Right lobe of liver (tissue), 6 donors: ENCODE measurements around the gene FRMD4A. TPM values are rescaled to one million over a fixed set of nuclear protein-coding genes. Genes with fewer than 3 reads are reported as not detected.
A peak's percentile ranks its signal among the peaks of the same experiment; 100 is the strongest.

ENCODE experiments used
- ATAC-seq, 4 donors: fragments of 200-7000 bp; cut with Tn5 transposase; one replicate each; pipeline ENCODE4 v1.9.1; 2020; ENCODE audit warnings: mild to moderate bottlenecking in 4 of 4, moderate library complexity in 4 of 4
- DNase-seq, 3 donors: peaks; one replicate each; pipeline ENCODE4 v3.0.0-alpha.2; 2020
- H3K27ac ChIP-seq, 3 donors: fragments of 200-600 bp; one replicate each; pipeline ENCODE4 v1.8.0; 2022
- H3K27me3 ChIP-seq, 2 donors: fragments of 200-600 bp; one replicate each; pipeline ENCODE4 v1.8.0; 2022
- H3K36me3 ChIP-seq, 4 donors: fragments of 200-600 bp; sonication (generic) in 1 of 4; one replicate each; pipeline versions ENCODE4 v1.5.1 to v1.8.0; 2017 to 2022; ENCODE audit warnings: control low read depth in 1 of 4
- H3K4me1 ChIP-seq, 4 donors: fragments of 200-600 bp; sonication (generic) in 1 of 4; one replicate each; pipeline versions ENCODE4 v1.5.1 to v1.8.0; 2017 to 2022; ENCODE audit warnings: control low read depth in 1 of 4
- H3K4me3 ChIP-seq, 3 donors: fragments of 200-600 bp; one replicate each; pipeline ENCODE4 v1.8.0; 2022
- H3K9me3 ChIP-seq, 4 donors: fragments of 200-600 bp; sonication (generic) in 1 of 4; one replicate each; pipeline versions ENCODE4 v1.5.1 to v1.8.0; 2017 to 2022; ENCODE audit warnings: control low read depth in 1 of 4
- CTCF ChIP-seq, 4 donors: fragments of 200-600 bp in 3 of 4; fragments of 450-650 bp in 1 of 4; IDR thresholded peaks; one replicate each; pipeline versions ENCODE4 v1.5.1 to v1.8.0; 2016 to 2022; ENCODE audit warnings: antibody characterized with exemption in 4 of 4, mild to moderate bottlenecking in 2 of 4
- POLR2A ChIP-seq: fragments of 450-650 bp; IDR thresholded peaks from one replicate; pipeline ENCODE4 v1.6.1; 2017; ENCODE audit warnings: antibody characterized with exemption, mild to moderate bottlenecking
- WGBS: methylation state at CpG from one replicate; pipeline ENCODE4 v1.1.6; 2018; ENCODE audit warnings: low coverage, low lambda C conversion rate; ENCODE audit not compliant: insufficient coverage; ENCODE audit errors: missing lambda C conversion rate; 5-methylcytosine and 5-hydroxymethylcytosine counted together
- intact Hi-C, 2 donors: fragments of 100-400 bp; cut with DNase I; formaldehyde crosslinking; loops; one replicate each; pipeline versions ENCODE4 v1.11.2 to v1.14.1; 2022
- total RNA-seq, 6 experiments: library from RNA; depleted of rRNA in 2 of 6; stranded (reverse); fragments of >200 nt in 2 of 6; fragmentation: NEBNext Ultra II Directional in 3 of 6; extraction: Animal tissue kit (Norgen Biotek cat#: 25700) in 3 of 6; gene quantifications; one replicate each; pipeline versions ENCODE4 v1.1.0 to v1.2.4, GENCODE V29; 2016 to 2023
- donor health status: DM: no; HTN: yes; CAD: no.
- donor health status: DM: no; HTN: no; CAD: no.
- donor health status: DM: no; HTN: no; CAD: no.
- donor health status: DM: no; HTN: yes; CAD: no.
- donor health status: DM: no; HTN: yes; CAD: no.

FRMD4A gene
- total RNA-seq, 6 experiments from 2014 or later = 8.4 to 22.8 (median 13.3) TPM

- Histone ChIP-seq H3K4me1 (peaks cover 0 to 12% (median 5%) of the 10 kb centered on the region in 4 donors), H3K4me3 (no peak overlapping the region), H3K9me3 (no peaks in the 10 kb centered on the region), H3K27me3 (no peaks in the 10 kb centered on the region), H3K36me3 (no peaks in the 10 kb centered on the region), H3K27ac (peak overlapping the region; percentile 39 to 65 (median 47))
- no peak for TF ChIP-seq CTCF (IDR thresholded peaks at IDR 0.05)
- TF ChIP-seq POLR2A = no peak
- intact Hi-C loops = no loop called here
- DNase-seq = no peak
- WGBS = 76% methylated on average over 7 of the region's 8 CpGs
- ATAC-seq = no peak
Measured at GRCh38 chr10:13708256-13708990, 622.3 kb downstream of the FRMD4A start.

GRCh38 chr10:13707156-13707881, 623.4 kb downstream of the FRMD4A start:
- Histone ChIP-seq H3K9me3 (no peaks in the 10 kb centered on the region), H3K4me1 (peaks cover 0 to 17% (median 5%) of the 10 kb centered on the region in 4 donors), H3K27me3 (no peaks in the 10 kb centered on the region), H3K36me3 (no peaks in the 10 kb centered on the region), H3K4me3 (peak overlapping the region; percentile 63 to 67 (median 67)), H3K27ac (peak overlapping the region; percentile 39 to 65 (median 47))
- ATAC-seq (peak; percentile 84 to 90 (median 85)), DNase-seq (peak; percentile 71 to 82 (median 79))
- TF ChIP-seq POLR2A = peak; percentile 50
- TF ChIP-seq CTCF (IDR thresholded peaks at IDR 0.05) = no peak
- under 1% methylated on average over 21 of the region's 26 CpGs for WGBS
- intact Hi-C loops = no loop called here

- intact Hi-C loops = no loop called here
- Histone ChIP-seq H3K27ac (peak overlapping the region in 2 of 3 donors; percentile 39 to 65), H3K4me1 (peaks cover 0 to 22% (median 9%) of the 10 kb centered on the region in 4 donors)
Measured at GRCh38 chr10:13706604-13707003, 624.1 kb downstream of the FRMD4A start.

GRCh38 chr10:13706175-13706574, 624.5 kb downstream of the FRMD4A start:
- intact Hi-C loops = no loop called here
- H3K27me3 ChIP-seq = no peaks in the 10 kb centered on the region
- WGBS = 32% methylated on average over 4 of the region's 4 CpGs
- peaks cover 0 to 26% (median 10%) of the 10 kb centered on the region in 4 donors for H3K4me1 ChIP-seq
- H3K4me3 ChIP-seq = peak overlapping the region; percentile 14 to 67 (median 63)
- TF ChIP-seq POLR2A = no peak
- no peak for TF ChIP-seq CTCF (IDR thresholded peaks at IDR 0.05)
- no peaks in the 10 kb centered on the region for H3K9me3 ChIP-seq
- no peaks in the 10 kb centered on the region for H3K36me3 ChIP-seq
- no peak for DNase-seq
- no peak for ATAC-seq
- peak overlapping the region in 1 of 3 donors; percentile 24 for H3K27ac ChIP-seq

More at GRCh38 chr10:13706604-13707003, 624.1 kb downstream of the FRMD4A start:
- no peak for DNase-seq
- H3K4me3 ChIP-seq = peak overlapping the region; percentile 63 to 67 (median 67)
- no peaks in the 10 kb centered on the region for H3K27me3 ChIP-seq
- 27% methylated on average over 10 of the region's 10 CpGs for WGBS
- no peaks in the 10 kb centered on the region for H3K36me3 ChIP-seq
- peak; percentile 11 to 40 (median 22) for ATAC-seq
- TF ChIP-seq POLR2A (no peak), CTCF (IDR thresholded peaks at IDR 0.05) (no peak)
- no peaks in the 10 kb centered on the region for H3K9me3 ChIP-seq
